ENCODE data around the gene MEGF10. TPM values are rescaled to one million over a fixed set of nuclear protein-coding genes. Genes with fewer than 3 reads are reported as not detected.

Gene MEGF10
- total and polyA plus RNA-seq, 2 donors (not counting 1 experiment from before 2014, with no cell fraction given), result not detected

DNA sequence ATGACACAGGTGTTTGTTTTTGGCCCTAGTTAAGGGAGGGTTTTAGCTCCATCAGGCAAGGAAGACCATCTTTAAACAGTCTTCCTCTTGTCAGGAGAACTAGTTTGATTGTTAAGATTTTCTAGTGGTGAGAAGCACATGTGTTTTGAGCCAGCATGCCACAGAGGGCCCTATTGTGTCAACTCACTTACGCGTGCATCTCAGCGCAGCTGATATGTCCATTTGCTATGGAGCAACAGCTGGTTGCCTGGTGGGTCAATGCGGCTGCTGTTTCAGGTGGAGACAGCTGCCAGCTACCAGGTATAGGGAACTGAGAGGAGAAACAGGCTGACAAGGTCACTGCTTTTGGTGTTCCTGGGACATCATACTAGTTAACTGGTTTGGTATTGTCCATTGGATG lies 126.3 kb downstream of the MEGF10 start:
- H3K4me3 Mint-ChIP-seq, result no peak overlapping the region
- no peak overlapping the region for H3K27ac Mint-ChIP-seq
- Histone ChIP-seq H2AFZ (ENCODE audit: insufficient read depth, low read depth, low read length, poor library complexity, severe bottlenecking) (no peak overlapping the region), H3K4me1 (ENCODE audit: control insufficient read depth in 2 of 2, insufficient read depth in 2 of 2, low read length in 2 of 2) (no peaks in the 10 kb centered on the region), H4K20me1 (ENCODE audit: control insufficient read depth, insufficient read depth, low read length, poor library complexity, severe bottlenecking) (no peaks in the 10 kb centered on the region), H3K36me3 (replicated peaks in 1 of 2; ENCODE audit: control extremely low read depth in 1 of 2, control insufficient read depth in 1 of 2, extremely low read depth in 1 of 2, insufficient read depth in 2 of 2, low read length in 1 of 2) (no peaks in the 10 kb centered on the region), H3K4me2 (replicated peaks; ENCODE audit: low read depth, low read length, poor library complexity, severe bottlenecking) (no peak overlapping the region), H3K9ac (ENCODE audit: low read length) (no peak overlapping the region), H3K4me3 (ENCODE audit: control extremely low read depth in 1 of 5, extremely low read depth in 1 of 5, insufficient read depth in 1 of 5, low read depth in 2 of 5, low read length in 4 of 5) (no peak overlapping the region), H3K79me2 (ENCODE audit: control insufficient read depth, insufficient read depth, low read length) (no peaks in the 10 kb centered on the region), H3K27ac (ENCODE audit: low read length in 2 of 2) (no peak overlapping the region), H3K27me3 (replicated peaks in 1 of 4; ENCODE audit: control extremely low read depth in 1 of 4, control insufficient read depth in 3 of 4, insufficient read depth in 4 of 4, low read length in 3 of 4) (no peaks in the 10 kb centered on the region), H3K9me3 (ENCODE audit: control extremely low read depth in 1 of 3, control insufficient read depth in 2 of 3, insufficient read depth in 1 of 3, low read length in 2 of 3) (peaks cover 0 to 3% (median 0%) of the 10 kb centered on the region in 3 donors)
- no peak for ATAC-seq (ENCODE audit: low read depth)
- CTCF ChIA-PET, result no interaction called here
- TF ChIP-seq EZH2 (IDR thresholded peaks at IDR 0.05; ENCODE audit: borderline replicate concordance, insufficient read depth, low read depth, low read length, poor library complexity, severe bottlenecking) (no peak), CTCF (IDR thresholded peaks at IDR 0.05) (no peak)
- DNase-seq, result no peak
- H3K4me1 Mint-ChIP-seq, result no peaks in the 10 kb centered on the region
- intact Hi-C loops (cut with micrococcal nuclease), result no loop called here
- H3K27me3 Mint-ChIP-seq, result peaks cover 4% of the 10 kb centered on the region
- 100% methylated on average over 4 of the region's 4 CpGs for WGBS (ENCODE audit: insufficient coverage)
- POLR2A ChIA-PET, result no interaction called here
- no peaks in the 10 kb centered on the region for H3K9me3 Mint-ChIP-seq (ENCODE audit: insufficient read depth)

GRCh38 chr5:127417528-127417927 lies 126.9 kb downstream of the MEGF10 start:
- Histone ChIP-seq H3K79me2 (ENCODE audit: control insufficient read depth, insufficient read depth, low read length) (no peaks in the 10 kb centered on the region), H3K4me3 (ENCODE audit: control extremely low read depth in 1 of 5, extremely low read depth in 1 of 5, insufficient read depth in 1 of 5, low read depth in 2 of 5, low read length in 4 of 5) (no peak overlapping the region), H3K9me3 (ENCODE audit: control extremely low read depth in 1 of 3, control insufficient read depth in 2 of 3, insufficient read depth in 1 of 3, low read length in 2 of 3) (peaks cover 0 to 3% (median 0%) of the 10 kb centered on the region in 3 donors), H3K4me2 (replicated peaks; ENCODE audit: low read depth, low read length, poor library complexity, severe bottlenecking) (no peak overlapping the region), H3K27ac (ENCODE audit: low read length in 2 of 2) (no peak overlapping the region), H3K9ac (ENCODE audit: low read length) (no peak overlapping the region), H3K4me1 (ENCODE audit: control insufficient read depth in 2 of 2, insufficient read depth in 2 of 2, low read length in 2 of 2) (peaks cover 0 to under 1% of the 10 kb centered on the region in 2 donors), H2AFZ (ENCODE audit: insufficient read depth, low read depth, low read length, poor library complexity, severe bottlenecking) (no peak overlapping the region), H4K20me1 (ENCODE audit: control insufficient read depth, insufficient read depth, low read length, poor library complexity, severe bottlenecking) (no peaks in the 10 kb centered on the region), H3K36me3 (replicated peaks in 1 of 2; ENCODE audit: control extremely low read depth in 1 of 2, control insufficient read depth in 1 of 2, extremely low read depth in 1 of 2, insufficient read depth in 2 of 2, low read length in 1 of 2) (no peaks in the 10 kb centered on the region), H3K27me3 (replicated peaks in 1 of 4; ENCODE audit: control extremely low read depth in 1 of 4, control insufficient read depth in 3 of 4, insufficient read depth in 4 of 4, low read length in 3 of 4) (no peaks in the 10 kb centered on the region)
- intact Hi-C loops (cut with micrococcal nuclease), result no loop called here
- POLR2A ChIA-PET, result no interaction called here
- Mint-ChIP-seq H3K27ac (no peak overlapping the region), H3K9me3 (ENCODE audit: insufficient read depth) (no peaks in the 10 kb centered on the region), H3K4me3 (no peak overlapping the region), H3K4me1 (peaks cover 1% of the 10 kb centered on the region), H3K27me3 (peaks cover 4% of the 10 kb centered on the region)
- DNase-seq (no peak), ATAC-seq (ENCODE audit: low read depth) (no peak)
- CTCF ChIA-PET, result no interaction called here
- TF ChIP-seq EZH2 (IDR thresholded peaks at IDR 0.05; ENCODE audit: borderline replicate concordance, insufficient read depth, low read depth, low read length, poor library complexity, severe bottlenecking) (no peak), CTCF (IDR thresholded peaks at IDR 0.05) (no peak)
- 83% methylated on average over 2 of the region's 2 CpGs for WGBS (ENCODE audit: insufficient coverage)
